H1 (cell line): ENCODE data around the gene OR51S1. TPM values are rescaled to one million over a fixed set of nuclear protein-coding genes. Genes with fewer than 3 reads are reported as not detected.

Experiments
- CTCF ChIA-PET: fragments of 300-600 bp; sonication (Branson Sonifier 250); formaldehyde crosslinking; loops from one replicate; lab custom pipeline; 2021; ENCODE audit not compliant: partially characterized antibody; lab: Charles Lee
- POLR2A ChIA-PET: fragments of 300-600 bp; sonication (Branson Sonifier 250); formaldehyde crosslinking; loops from one replicate; lab custom pipeline; 2021; ENCODE audit warnings: inconsistent platforms; ENCODE audit not compliant: partially characterized antibody; lab: Charles Lee
- DNase-seq, 2 experiments: peaks; one replicate each; pipeline versions ENCODE4 v3.0.0 to v3.0.0-alpha.2; 2010 to 2022; ENCODE audit warnings: low spot score in 2 of 2, low read depth in 1 of 2, mixed read lengths in 1 of 2
- FAIRE-seq: peaks from 2 replicates; lab custom pipeline; 2011; peaks lifted over from hg19 to GRCh38; lab: Jason Lieb, UNC
- H2AFZ ChIP-seq: 2 replicates; pipeline ENCODE4 v1.8.1; 2012; ENCODE audit warnings: low read length, inconsistent platforms
- H2AK5ac ChIP-seq: 2 replicates; pipeline ENCODE4 v1.6.1; 2013; ENCODE audit warnings: low read depth, low read length
- H2BK120ac ChIP-seq: replicated peaks from 2 replicates; pipeline ENCODE3; 2013; ENCODE audit warnings: low read depth, low read length, inconsistent platforms
- H2BK12ac ChIP-seq: 2 replicates; pipeline ENCODE4 v1.6.1; 2013; ENCODE audit warnings: low read depth, low read length
- H2BK15ac ChIP-seq: 2 replicates; pipeline ENCODE4 v1.6.1; 2013; ENCODE audit warnings: low read length
- H2BK20ac ChIP-seq: 2 replicates; pipeline ENCODE4 v1.6.1; 2013; ENCODE audit warnings: low read length
- H2BK5ac ChIP-seq: 2 replicates; pipeline ENCODE4 v1.6.1; 2013; ENCODE audit warnings: low read depth, low read length
- H3K14ac ChIP-seq: 2 replicates; pipeline ENCODE4 v1.6.1; 2013; ENCODE audit warnings: inconsistent platforms; ENCODE audit not compliant: insufficient read length
- H3K18ac ChIP-seq: 2 replicates; pipeline ENCODE4 v1.6.1; 2013; ENCODE audit warnings: low read length; ENCODE audit errors: extremely low read depth
- H3K23ac ChIP-seq: 2 replicates; pipeline ENCODE4 v1.6.1; 2013; ENCODE audit warnings: inconsistent platforms; ENCODE audit not compliant: insufficient read length
- H3K23me2 ChIP-seq: 2 replicates; pipeline ENCODE4 v1.6.1; 2013; ENCODE audit warnings: low read depth, low read length
- H3K27ac ChIP-seq: 2 replicates; pipeline ENCODE4 v1.6.1; 2011; ENCODE audit warnings: low read depth, low read length, inconsistent platforms
- H3K27me3 ChIP-seq, 4 experiments: replicated peaks in 1 of 4; 1 replicate in 1 of 4; 2 replicates in 3 of 4; pipeline versions ENCODE4 v1.6.1 to v1.8.1; 2011 to 2013; ENCODE audit warnings: low read length in 3 of 4, mild to moderate bottlenecking in 3 of 4, inconsistent platforms in 2 of 4, mixed read lengths in 2 of 4, moderate library complexity in 1 of 4; ENCODE audit not compliant: control insufficient read depth in 3 of 4, insufficient read depth in 3 of 4; ENCODE audit errors: extremely low read depth in 1 of 4
- H3K36me3 ChIP-seq, 4 experiments: 2 replicates each; pipeline versions ENCODE4 v1.6.1 to v1.8.1; 2011 to 2013; ENCODE audit warnings: mild to moderate bottlenecking in 4 of 4, low read length in 3 of 4, moderate library complexity in 2 of 4, control low read depth in 1 of 4, inconsistent platforms in 1 of 4; ENCODE audit not compliant: insufficient read depth in 4 of 4, control insufficient read depth in 2 of 4
- H3K4ac ChIP-seq: replicated peaks from 2 replicates; pipeline ENCODE3; 2013; ENCODE audit warnings: low read length, low read depth, mixed read lengths, inconsistent platforms; ENCODE audit not compliant: insufficient read length
- H3K4me1 ChIP-seq, 4 experiments: replicated peaks in 1 of 4; 1 replicate in 1 of 4; 2 replicates in 3 of 4; pipeline versions ENCODE4 v1.6.1 to v1.8.1; 2011 to 2013; ENCODE audit warnings: low read length in 3 of 4, inconsistent platforms in 2 of 4, mixed read lengths in 1 of 4; ENCODE audit not compliant: insufficient read depth in 4 of 4, control insufficient read depth in 3 of 4
- H3K4me2 ChIP-seq, 2 experiments: 2 replicates each; pipeline versions ENCODE4 v1.6.1 to v1.8.1; 2011 to 2013; ENCODE audit warnings: low read depth in 2 of 2, low read length in 2 of 2, control low read depth in 1 of 2, inconsistent platforms in 1 of 2, mild to moderate bottlenecking in 1 of 2; ENCODE audit not compliant: insufficient read depth in 1 of 2
- H3K4me3 ChIP-seq, 4 experiments: fragments of 200-600, 300-600 bp in 1 of 4; sonication (generic), shearing (Covaris generic), sonication (Bioruptor Twin) in 1 of 4; 2 replicates each; pipeline versions ENCODE4 v1.5.1 to v1.8.1; 2011 to 2016; ENCODE audit warnings: low read length in 4 of 4, low read depth in 3 of 4, control low read depth in 2 of 4, inconsistent platforms in 2 of 4, mild to moderate bottlenecking in 2 of 4, mixed read lengths in 1 of 4, moderate library complexity in 1 of 4; ENCODE audit not compliant: insufficient read depth in 2 of 4; ENCODE audit errors: extremely low read depth in 1 of 4
- H3K56ac ChIP-seq: replicated peaks from 2 replicates; pipeline ENCODE3; 2013; ENCODE audit warnings: low read depth, mild to moderate bottlenecking, mixed read lengths, low read length, inconsistent platforms; ENCODE audit not compliant: insufficient read length
- H3K79me1 ChIP-seq: 2 replicates; pipeline ENCODE4 v1.6.1; 2013; ENCODE audit warnings: low read depth, low read length, control low read depth
- H3K79me2 ChIP-seq, 2 experiments: 2 replicates each; pipeline versions ENCODE4 v1.6.1 to v1.8.1; 2012 to 2013; ENCODE audit warnings: low read length in 2 of 2, mild to moderate bottlenecking in 2 of 2, inconsistent platforms in 1 of 2; ENCODE audit not compliant: insufficient read depth in 2 of 2, control insufficient read depth in 1 of 2
- H3K9ac ChIP-seq, 4 experiments: replicated peaks in 1 of 4; 1 replicate in 1 of 4; 2 replicates in 3 of 4; pipeline versions ENCODE4 v1.6.1 to v1.8.1; 2011 to 2013; ENCODE audit warnings: low read depth in 3 of 4, low read length in 3 of 4, control low read depth in 2 of 4, mild to moderate bottlenecking in 2 of 4, moderate library complexity in 2 of 4, inconsistent platforms in 1 of 4; ENCODE audit errors: extremely low read depth in 1 of 4
- H3K9me3 ChIP-seq, 2 experiments: 2 replicates each; pipeline versions ENCODE4 v1.6.1 to v1.8.1; 2012 to 2013; ENCODE audit warnings: mild to moderate bottlenecking in 2 of 2, moderate library complexity in 2 of 2, control low read depth in 1 of 2, inconsistent platforms in 1 of 2, low read depth in 1 of 2, low read length in 1 of 2, mixed read lengths in 1 of 2; ENCODE audit not compliant: insufficient read depth in 2 of 2
- H4K20me1 ChIP-seq, 2 experiments: replicated peaks in 1 of 2; 2 replicates each; pipeline versions ENCODE3 to v1.8.1; 2011 to 2013; ENCODE audit warnings: inconsistent platforms in 2 of 2, low read length in 2 of 2, mild to moderate bottlenecking in 1 of 2; ENCODE audit not compliant: insufficient read depth in 2 of 2, control insufficient read depth in 1 of 2
- H4K5ac ChIP-seq: 2 replicates; pipeline ENCODE4 v1.6.1; 2013; ENCODE audit warnings: low read length, low read depth, mixed read lengths, inconsistent platforms; ENCODE audit not compliant: insufficient read length
- H4K8ac ChIP-seq: 2 replicates; pipeline ENCODE4 v1.8.0; 2013; ENCODE audit warnings: mild to moderate bottlenecking, moderate library complexity, low read length, inconsistent platforms; ENCODE audit not compliant: insufficient read depth; ENCODE audit errors: extremely low read depth
- H4K91ac ChIP-seq: replicated peaks from 2 replicates; pipeline ENCODE3; 2013; ENCODE audit warnings: low read length, mixed read lengths, inconsistent platforms; ENCODE audit not compliant: insufficient read length
- ATF2 ChIP-seq: IDR thresholded peaks from 2 replicates; pipeline ENCODE4 v1.6.1; 2012; ENCODE audit warnings: low read length, inconsistent platforms
- JUN ChIP-seq: IDR thresholded peaks from 2 replicates; pipeline ENCODE4 v1.6.1; 2011; ENCODE audit warnings: low read depth, mild to moderate bottlenecking, improper control_type of control experiment, low read length
- RNF2 ChIP-seq: fragments of 200-900, 300-1000 bp; sonication (generic); IDR thresholded peaks from 2 replicates; pipeline ENCODE4 v1.7.1; 2016; ENCODE audit warnings: borderline replicate concordance, low read depth, mild to moderate bottlenecking, antibody characterized with exemption, low read length; ENCODE audit not compliant: poor library complexity, severe bottlenecking; ENCODE audit errors: missing control alignments
- WGBS, 2 experiments: shearing (Covaris generic) in 1 of 2; methylation state at CpG; one replicate each; pipeline versions ENCODE4 v1.1.6 to v1.1.7; 2013 to 2015; ENCODE audit warnings: low lambda C conversion rate in 2 of 2, mixed read lengths in 2 of 2, inconsistent platforms in 1 of 2, low coverage in 1 of 2, missing lambda C conversion rate in 1 of 2; ENCODE audit not compliant: insufficient replicate concordance in 2 of 2, insufficient coverage in 1 of 2, insufficient read length in 1 of 2; ENCODE audit errors: extremely low coverage in 1 of 2, missing lambda C conversion rate in 1 of 2; 5-methylcytosine and 5-hydroxymethylcytosine counted together
- polyA plus RNA-seq, 7 experiments: library from polyadenylated mRNA; depleted of rRNA in 3 of 7; stranded (reverse) in 5 of 7; unstranded in 2 of 7; fragments of >200 nt in 5 of 7; fragments of 200-250 nt in 2 of 7; gene quantifications; 1 replicate in 5 of 7; 2 replicates in 1 of 7; 4 replicates in 1 of 7; pipeline versions ENCODE4 v1.2.1 to v1.2.3, GENCODE V29; 2011 to 2013; ENCODE audit warnings: missing spikeins in 2 of 7, mixed read lengths in 2 of 7
- total RNA-seq: library from RNA; stranded (reverse); fragmentation: NEBNext Ultra II Directional; extraction: Animal tissue kit (Norgen Biotek cat#: 25700); gene quantifications from 2 replicates; pipeline ENCODE4 v1.2.1, GENCODE V29; 2021
- TF ChIP-seq, protein P1 (sequence below): IDR thresholded peaks from 2 replicates; pipeline ENCODE4 v1.6.1; 2012; ENCODE audit warnings: inconsistent platforms

The OR51S1 gene
- total and polyA plus RNA-seq, 2 of the 8 experiments (the other 6 are each of a cell fraction or from before 2014, with no cell fraction given), result not detected

DNA sequence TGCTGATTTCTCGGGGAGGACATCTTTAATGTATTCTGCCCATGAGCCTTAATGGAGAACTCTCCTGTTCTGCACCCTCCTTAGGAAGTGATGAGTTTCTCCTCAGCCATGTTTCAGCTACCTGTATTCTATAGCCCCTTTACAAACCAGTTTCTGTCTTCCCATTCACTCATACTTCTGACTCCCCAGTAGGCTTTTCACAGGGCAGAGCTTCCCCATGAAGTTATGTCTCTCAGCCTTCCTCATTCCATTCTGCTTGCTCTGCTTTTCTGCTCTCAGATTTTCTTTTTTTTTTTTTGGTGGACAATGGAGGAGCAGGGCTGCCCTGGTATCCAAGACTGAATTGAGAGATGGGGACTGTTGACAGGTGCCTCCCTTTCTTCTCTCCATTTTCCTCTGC, 40.5 kb downstream of the OR51S1 start:
- Histone ChIP-seq H3K79me2 (no peaks in the 10 kb centered on the region), H2BK15ac (no peak overlapping the region), H3K4me1 (no peaks in the 10 kb centered on the region), H2BK12ac (no peak overlapping the region), H3K9me3 (0 out of 4 replicates have a peak, but pooled peaks cover 0 to 4% of the 10 kb centered on the region in 2 experiments), H3K79me1 (no peaks in the 10 kb centered on the region), H4K5ac (no peak overlapping the region), H4K91ac (no peak overlapping the region), H2BK20ac (no peak overlapping the region), H3K9ac (no peak overlapping the region), H3K18ac (no peak overlapping the region), H4K8ac (no peak overlapping the region), H3K56ac (no peak overlapping the region), H3K27me3 (no peaks in the 10 kb centered on the region), H3K14ac (no peak overlapping the region), H3K4ac (no peak overlapping the region), H3K23ac (no peak overlapping the region), H3K23me2 (no peaks in the 10 kb centered on the region), H2BK5ac (no peak overlapping the region), H3K4me2 (no peak overlapping the region), H4K20me1 (no peaks in the 10 kb centered on the region), H2BK120ac (no peak overlapping the region), H2AK5ac (no peak overlapping the region), H3K27ac (no peak overlapping the region), H2AFZ (no peak overlapping the region), H3K36me3 (no peaks in the 10 kb centered on the region), H3K4me3 (no peak overlapping the region)
- ChIA-PET CTCF (interaction anchor here (0.5 to 2.6 kb wide), 3 partner anchors 79 to 414 kb away, joined by 3 to 9 read pairs (median 3); partner anchors contain the start of gene OR51D1), POLR2A (no interaction called here)
- no peak for DNase-seq
- WGBS, 2 experiments, result 80% methylated on average over 1 of the region's 1 CpG; no CpG with 5 or more reads in 1 of the 2 experiments
- no peak for FAIRE-seq
- TF ChIP-seq, protein P1, sequence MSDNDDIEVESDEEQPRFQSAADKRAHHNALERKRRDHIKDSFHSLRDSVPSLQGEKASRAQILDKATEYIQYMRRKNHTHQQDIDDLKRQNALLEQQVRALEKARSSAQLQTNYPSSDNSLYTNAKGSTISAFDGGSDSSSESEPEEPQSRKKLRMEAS, result no peak
- no peak for TF ChIP-seq JUN
- no peak for TF ChIP-seq RNF2
- no peak for TF ChIP-seq ATF2
